ENCODE measurements around the gene CCDC92B.
"Not testable (repeated sequence)": the region's sequence is repeated elsewhere in the genome, so short reads cannot be mapped to it uniquely, and the experiment has no call there.

CCDC92B gene

DNA sequence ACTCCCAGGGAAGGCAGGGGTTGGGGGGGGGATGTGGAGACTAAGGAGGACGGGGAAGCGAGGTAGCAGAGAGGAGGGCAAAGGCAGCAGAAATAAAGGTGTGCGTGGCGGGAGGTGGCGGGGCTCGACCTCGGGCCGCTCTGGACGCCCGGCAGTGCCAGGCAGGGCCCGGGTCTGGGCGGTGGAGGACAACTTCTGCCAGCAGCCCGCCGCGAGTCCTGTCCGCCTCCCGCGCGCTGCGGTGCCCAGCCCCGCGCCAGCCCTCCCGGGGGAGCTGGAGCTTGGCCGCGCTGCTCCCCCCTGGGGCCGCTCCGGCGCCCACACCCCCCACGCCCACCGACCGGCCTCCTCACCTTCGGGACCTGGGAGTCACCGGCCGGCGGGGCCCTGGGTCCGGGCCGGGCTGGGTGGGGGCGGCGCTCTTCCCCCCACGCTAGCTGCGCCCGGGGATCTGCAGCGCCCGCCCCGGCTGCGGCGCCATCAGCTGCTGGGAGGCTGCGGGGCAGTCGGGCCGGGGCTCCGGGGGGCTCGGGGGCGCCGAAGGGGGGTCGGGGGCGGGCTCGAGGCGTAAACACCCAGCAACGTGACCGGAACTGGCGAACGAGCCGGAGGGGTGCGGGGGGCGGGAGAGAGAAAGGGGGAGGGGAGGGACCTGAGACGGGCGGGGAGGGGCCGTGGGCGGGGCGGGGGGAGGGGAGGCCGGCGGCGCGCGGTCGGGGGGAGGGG, at the start of gene CCDC92B:
TSS of gene CCDC92B (minus strand) at position 595 of the 726 bp plus-strand sequence. CDS start 14,507 bp downstream, outside the sequence.
- no peak for DNase-seq

DNA sequence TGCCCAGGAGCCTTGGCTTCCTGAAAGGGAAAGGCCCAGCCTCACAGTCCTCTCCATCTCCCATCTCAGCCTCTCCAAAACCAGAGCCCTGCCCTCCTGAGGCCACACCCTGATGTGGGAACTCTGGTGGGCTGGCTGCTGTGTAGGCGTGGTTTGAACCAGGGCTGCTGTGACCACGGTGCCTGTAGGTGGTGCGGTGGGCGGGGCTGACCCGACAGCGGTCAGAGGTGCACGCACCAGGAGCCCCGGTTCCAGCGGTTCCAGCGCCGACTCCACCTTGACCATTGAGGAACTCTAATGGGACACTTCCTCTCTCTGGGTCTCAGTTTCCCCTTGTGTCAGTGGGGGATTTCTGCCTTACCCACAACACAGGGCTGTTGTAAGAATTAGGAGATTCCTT, 49.2 kb upstream of the CCDC92B start:
- DNase-seq: no peak

DNA sequence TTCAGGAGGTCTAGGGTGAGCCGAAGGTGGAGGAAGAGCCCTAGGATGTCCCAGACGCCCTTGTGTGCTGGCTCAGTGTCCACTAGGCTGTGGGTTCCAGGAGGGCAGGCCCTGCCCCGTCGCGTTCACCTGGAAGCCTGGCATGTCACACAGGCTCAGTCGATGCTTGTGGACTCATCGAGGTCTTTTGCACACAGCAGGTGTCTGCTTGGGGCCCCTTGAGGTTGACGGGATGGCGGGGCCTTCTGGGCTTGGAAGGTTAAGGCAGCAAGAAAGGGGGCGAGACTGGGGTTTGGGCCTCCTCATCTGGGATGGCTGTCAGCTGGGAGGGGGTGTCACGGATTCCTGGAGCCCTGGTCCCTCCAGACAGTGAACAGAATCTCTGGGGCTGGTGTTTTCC, 48.7 kb upstream of the CCDC92B start:
- DNase-seq: no peak

DNA sequence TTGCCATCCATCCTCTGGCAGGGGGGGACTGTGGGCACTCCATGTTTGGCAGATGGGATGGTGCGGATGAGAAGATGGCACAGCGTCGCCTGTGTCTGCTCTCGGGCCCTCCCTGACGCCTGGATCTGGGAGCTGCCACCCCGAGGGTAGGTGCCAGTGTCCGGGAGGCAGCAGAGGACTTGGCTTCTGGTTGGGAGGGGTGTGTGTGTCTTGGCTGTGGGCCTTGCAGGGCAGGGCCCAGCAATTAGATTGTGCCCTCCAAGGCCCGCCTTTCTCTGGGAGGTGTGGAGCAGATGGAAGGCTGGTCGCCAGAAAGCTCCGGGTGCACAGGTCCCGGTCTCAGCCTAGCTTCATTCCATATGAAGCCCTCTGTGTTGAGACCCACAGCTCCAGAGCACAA, 48.2 kb upstream of the CCDC92B start:
- no peak for DNase-seq

DNA sequence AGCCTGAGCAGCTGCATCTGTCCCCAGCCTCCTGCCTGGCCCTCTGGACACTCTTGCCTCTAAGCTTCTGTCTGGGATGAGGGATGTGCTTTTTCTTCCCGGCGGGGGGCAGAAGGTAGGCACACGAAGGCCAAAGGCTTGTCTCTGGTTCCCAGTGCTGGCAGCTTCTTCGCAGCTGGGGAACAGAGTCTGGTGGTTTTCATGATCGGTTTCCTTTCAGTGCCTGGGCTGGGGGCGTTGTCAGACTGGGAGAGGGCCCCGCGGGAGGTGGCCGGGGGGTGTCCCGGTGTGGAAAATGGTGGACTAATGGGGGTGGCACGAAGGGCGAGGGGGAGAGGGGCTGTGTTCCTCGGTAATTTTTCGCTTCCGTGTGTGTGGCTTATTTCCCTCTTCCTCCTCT, 47.8 kb upstream of the CCDC92B start:
- DNase-seq: no peak

DNA sequence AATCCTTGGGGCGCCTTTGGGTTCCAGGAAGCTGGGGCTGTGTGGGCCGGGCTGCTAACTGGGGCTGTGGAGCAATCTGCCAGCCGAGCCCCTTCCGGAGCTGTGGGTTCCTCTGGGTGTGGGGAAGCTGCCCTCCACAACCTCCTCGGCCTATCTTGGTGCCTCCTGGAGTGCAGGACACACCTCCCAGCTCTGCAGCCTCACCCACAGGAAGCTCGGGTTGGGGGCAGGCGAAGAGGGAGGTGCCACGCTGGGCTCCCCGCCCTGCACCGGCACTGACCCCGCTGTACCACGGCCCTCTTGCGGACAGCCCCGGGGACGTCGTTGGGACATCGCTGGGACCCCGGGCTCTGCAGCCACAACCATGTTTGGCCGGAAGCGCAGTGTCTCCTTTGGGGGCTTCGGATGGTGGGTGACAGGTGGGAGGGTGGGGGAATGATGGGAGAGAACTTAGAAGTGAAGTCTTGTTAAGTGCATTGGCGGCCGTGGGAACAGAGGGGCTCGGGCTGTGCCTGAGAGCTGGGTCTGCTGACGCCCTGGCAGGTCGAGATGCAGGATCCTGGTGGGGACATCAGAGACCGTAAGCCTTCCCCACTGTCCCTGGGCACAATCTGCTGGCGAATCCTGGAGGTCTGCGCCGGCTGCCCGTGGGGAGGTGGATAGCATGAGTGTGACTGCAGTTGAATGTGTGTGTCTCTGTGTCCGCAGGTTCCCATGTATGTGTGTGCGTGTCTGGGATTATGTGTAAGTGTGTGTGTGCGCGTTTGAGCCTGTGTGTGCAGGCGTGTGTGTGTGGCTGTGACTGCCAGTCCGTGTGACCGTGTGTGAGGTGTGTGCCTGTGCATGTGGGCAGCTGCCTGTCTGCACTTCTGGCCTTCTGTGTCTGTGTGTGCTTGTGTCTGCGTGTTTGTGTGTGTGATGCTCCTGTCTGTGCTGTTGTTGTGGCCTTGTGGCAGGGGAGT, 47.0 kb upstream of the CCDC92B start, which contains the start of gene RAP1GAP2:
TSS of gene RAP1GAP2 (plus strand) at position 275 of the 962 bp plus-strand sequence. CDS start at position 365, 90 bp downstream.
- DNase-seq: peak; percentile 77

DNA sequence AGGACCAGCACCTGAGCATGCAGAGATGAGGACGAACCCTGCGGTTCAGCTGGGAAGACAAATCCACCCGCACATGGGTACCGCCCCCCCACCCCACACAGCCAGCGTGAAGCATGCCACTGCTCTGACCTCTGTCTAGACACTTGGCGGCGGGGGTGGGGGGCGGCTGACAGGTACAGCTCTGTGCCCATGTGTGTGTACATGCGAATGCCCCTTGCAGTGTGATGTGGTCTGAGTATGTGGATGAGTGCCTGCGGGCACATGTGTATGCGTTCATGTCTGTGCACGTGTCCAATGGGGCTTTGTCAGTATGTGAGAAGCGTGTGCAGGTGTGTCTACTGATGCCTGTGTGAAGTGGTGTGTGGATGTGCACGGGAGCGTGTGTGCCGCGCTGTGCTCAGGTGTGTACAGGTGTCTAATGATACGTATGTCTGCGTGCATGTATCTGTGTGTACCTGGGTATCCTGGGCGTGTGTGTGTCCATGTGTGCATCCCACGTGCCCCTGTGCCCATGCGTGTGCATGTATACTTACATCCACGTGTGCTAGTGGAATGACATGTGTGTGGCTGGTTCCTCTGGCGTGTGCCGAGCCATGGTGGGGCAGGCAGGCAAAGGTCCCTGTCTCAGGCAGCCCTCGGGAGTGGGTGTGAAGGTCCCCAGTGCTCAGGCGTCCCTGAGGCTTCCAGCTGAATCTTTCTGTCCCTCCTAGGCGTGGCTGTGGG, 46.1 kb upstream of the CCDC92B start:
- no peak for DNase-seq

DNA sequence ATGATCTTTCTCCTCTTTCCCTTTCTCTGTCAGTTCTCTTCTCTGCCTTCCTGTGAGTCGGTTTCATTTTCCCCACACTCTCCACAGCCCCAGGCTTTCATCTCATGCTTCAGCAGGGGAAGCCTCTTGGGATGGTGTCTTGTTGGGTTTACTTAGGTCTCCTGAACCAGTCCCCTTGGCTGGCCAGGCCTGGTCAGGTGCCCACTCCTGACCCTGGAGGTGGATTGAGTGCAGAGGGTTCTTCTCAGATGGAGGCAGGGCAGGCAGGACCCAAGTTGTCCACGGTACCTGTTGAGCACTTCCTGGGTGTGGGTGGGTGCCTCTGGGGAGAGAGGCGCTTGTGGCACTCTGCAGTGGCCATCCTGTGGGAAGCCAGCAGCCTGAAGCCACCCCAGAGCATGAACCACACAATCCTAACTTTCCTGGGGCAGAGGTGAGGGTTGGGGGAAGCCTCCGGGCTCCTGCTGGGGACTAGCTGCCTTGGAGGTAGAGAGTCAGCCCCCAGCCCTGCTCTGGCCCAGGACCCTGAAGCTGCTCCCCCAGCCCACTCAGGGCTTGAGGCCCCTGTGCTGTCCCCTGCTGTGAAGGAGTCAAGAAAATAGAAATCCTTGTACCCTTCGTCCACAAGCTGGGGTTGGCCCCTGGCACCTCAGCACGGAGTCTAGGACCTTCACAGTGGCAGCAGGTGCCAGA, 44.8 kb upstream of the CCDC92B start:
- no peak for DNase-seq

DNA sequence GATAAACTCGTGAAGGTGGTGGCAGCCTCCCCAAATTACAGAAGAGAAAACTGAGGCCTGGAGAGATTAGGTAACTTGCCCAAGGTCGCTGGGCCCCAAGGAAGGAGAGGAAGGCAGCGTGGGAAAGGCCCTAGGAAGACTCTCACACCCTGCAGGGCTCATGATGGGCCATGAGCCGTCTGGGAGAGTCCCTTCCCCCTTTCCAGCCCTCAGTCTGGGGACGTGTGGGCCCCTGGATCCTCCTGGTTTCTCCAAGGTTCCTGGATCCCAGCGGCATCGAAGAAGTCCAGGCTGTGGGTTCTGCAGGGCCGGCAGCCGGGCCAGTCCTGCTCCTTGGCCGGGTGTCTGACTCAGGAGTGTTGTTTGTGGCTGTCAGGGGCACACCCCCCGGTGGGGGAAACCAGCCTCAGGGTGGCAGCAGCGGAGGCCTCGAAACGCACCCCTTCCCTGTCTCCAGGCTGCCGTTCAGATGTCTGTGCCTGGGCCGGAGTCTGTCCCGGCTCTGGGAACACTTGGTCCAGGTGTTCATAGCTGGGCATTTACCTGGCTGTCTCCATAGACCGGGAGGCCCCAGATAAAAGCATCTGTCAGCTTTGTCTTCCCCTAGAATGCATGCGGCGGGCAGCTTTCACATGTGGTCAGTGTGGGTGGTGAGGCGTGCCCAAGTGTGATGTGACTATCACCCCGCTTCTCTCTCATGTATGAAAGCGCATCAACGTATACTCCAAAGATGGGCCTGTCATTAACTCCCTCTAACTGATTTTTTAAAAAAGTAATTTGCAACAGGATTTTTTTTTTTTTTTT, 43.1 kb upstream of the CCDC92B start:
- DNase-seq: peak; percentile 35

DNA sequence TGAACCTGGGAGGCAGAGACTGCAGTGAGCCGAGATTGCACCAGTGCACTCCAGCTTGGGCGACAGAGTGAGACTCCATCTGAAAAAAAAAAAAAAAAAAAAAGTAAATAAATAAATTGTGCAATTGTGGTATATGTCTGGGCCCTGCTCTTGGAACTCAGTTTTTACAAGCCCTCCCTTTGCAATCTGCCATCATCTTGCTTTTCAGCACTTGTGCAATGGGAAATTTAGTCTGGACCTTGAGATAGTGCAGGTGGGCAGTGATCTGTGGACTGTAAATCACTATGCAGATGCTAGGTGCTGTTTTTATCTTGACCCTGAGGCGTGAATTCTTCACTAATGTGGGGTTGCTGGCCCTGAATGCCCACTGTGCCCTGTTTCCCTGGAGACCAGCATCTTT, 40.2 kb upstream of the CCDC92B start:
- no peak for DNase-seq

DNA sequence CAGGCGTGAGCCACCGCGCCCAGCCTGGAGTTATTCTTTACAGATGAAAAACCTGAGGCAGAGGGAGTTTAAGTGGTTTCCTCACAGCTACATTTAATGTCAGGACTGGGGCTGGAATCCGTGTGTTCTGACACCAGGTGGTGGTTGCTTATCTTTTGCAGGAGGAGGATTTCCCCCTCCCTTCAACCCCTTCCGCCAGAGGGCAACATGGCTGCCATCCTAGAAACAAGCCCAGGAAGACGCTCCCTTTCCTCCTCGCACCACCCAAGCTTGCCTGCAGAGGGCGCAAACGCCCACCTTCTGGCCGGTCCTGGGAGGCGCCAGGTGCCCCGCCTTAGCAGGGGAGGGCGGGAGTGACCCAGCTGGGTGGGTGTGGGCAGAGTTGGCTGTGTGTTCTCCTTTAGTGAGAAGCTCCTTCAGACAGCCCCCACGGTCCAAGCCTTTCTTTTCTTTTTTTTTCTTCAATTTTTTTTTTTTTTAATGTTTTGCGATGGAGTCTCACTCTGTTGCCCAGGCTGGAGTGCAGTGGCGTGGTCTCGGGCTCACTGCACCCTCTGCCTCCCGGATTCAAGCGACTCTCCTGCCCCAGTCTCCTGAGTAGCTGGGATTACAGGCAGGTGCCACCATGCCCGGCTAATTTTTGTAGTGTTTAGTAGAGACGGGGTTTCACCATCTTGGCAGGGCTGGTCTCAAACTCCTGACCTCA, 36.9 kb upstream of the CCDC92B start:
- DNase-seq: peak; percentile 86

DNA sequence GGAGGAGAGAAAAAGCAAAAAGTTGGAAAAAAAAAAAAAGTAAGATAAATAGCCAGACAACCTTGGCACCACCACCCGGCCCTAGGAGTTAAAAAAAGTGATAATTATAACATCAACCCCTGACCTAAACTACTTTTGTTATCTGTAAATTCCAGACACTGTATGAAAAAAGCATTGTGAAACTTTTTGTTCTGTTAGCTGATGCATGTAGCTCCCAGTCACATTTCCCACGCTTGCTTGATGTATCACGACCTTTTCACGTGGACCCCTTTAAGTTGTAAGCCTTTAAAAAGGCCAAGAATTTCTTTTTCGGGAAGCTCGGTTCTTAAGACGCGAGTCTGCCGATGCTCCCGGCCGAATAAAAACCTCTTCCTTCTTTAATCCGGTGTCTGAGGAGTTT, 35.9 kb upstream of the CCDC92B start:
- not testable (repeated sequence) for DNase-seq

DNA sequence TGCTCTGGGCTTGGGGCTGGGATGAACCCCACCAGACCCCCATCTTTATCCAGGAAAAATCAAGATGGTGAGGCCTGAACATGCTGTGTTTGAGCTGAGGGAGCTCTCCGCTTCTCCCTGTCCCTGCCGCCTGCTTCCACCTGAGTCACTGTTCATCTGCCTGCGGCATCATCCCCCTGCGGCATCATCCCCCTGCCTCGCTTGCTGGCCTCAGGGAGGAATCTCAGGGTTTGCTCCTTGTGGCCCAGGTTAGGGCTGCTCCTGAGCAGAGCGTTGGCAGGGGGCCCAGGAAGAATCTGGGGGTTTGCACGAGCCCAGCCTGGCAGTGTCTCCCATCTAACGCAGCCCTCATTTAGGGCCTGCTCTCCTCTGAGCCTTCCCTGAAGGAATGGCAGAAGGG, 35.4 kb upstream of the CCDC92B start:
- no peak for DNase-seq

DNA sequence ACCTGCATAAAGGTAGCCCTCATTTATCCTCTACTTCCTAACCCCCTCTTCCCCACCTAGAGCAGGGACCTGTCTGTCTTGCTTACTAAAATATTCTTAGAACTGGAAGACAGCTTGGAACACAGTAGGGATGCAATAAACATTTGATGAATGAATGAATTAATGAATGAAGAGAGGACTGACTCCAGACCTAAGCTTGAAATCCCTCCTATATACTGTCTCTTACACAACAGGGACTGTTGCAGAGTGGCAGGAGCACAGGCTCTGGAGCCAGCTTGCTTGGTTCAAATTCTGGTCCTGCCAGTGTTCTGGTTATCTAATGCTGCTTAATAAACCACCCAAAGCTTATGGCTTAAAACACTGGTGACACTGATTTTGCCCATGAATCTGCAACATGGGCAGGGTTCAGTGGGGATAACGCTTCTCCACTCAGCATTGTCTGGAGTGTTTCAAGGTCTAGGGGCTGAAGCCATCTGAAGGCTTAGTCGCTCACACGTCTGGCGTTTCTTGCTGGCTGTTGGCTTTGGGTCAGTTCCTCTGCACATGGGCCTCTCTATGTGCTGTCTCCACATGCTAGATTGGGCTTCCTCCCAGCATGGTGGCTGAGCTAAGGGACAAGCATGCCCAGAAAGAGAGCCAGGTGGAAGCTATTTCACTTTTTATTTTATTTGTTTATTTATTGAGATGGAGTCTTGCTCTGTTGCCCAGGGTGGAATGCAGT, 34.0 kb upstream of the CCDC92B start:
- DNase-seq: no peak

DNA sequence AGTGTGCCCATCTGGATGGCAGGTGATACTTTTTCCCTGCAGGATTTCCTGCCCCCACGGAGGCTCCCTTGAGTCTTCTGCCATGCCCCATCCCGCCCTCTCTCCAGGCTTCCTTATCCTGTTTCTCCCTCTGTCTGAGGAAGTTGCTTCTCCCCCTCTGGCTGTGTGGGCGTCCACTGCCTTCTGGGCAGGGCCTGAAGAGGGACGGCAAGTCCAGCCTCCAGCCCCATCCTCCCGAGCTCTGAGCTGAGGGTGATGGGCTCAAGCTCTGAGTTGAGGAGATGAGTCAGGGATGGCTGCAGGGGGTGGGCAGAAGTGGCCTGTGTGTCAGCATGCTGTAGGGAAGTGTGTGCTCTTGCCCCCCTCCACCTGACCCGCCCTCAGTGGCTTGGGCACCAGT, 32.6 kb upstream of the CCDC92B start:
- no peak for DNase-seq

DNA sequence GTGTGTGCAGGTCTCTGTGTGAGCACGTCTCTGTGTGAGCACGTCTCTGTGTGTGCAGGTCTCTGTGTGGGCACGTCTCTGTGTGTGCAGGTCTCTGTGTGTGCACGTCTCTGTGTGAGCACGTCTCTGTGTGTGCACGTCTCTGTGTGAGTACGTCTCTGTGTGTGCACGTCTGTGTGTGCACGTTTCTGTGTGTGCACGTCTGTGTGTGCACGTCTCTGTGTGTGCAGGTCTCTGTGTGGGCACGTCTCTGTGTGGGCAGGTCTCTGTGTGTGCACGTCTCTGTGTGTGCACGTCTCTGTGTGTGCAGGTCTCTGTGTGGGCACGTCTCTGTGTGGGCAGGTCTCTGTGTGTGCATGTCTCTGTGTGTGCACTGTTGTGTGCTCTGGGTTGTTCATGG, 32.1 kb upstream of the CCDC92B start:
- not testable (repeated sequence) for DNase-seq

DNA sequence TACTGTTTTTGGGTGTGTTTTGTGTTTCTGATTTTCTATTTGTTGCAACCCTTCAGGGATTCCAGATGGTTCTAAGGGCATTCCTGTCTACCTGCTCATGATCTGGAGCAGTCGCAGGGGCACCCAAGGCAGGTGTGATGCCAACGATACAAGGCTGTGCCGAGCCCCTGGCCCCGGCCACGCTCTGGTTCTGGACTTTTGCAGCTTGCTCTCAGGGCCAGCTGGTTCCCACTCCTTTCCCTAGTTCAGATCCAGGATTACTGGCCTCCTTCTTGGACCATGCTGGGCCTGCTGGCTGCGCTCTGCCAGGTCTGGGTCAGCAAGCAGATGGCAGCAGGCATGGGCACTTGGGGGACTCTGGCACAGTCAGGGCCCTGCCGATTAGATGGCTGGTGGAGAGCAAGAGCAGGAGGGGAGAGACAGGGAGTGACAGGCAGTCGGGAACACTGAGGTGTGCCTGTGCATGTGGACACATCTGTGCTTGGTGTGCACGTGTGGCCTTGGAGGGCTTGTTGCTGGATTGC, 31.5 kb upstream of the CCDC92B start:
- DNase-seq: no peak

DNA sequence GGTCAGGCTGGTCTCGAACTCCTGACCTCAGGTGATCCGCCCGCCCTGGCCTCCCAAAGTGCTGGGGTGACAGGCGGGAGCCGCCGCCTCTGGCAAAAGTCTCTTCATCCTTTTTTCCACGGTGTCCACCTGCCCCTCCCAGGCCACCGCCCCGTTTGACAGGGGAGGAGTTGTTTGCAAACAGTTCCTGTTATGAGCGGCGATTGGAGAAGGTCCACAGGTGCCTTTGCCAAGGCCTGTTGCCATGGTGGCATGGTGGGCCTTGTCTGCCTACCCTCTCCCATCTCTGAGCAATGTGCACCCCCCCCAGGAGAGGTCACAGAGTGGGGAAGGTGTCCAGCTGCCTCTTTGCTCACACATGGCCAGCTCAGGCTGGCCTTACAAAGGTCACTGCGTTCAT, 30.8 kb upstream of the CCDC92B start:
- no peak for DNase-seq

DNA sequence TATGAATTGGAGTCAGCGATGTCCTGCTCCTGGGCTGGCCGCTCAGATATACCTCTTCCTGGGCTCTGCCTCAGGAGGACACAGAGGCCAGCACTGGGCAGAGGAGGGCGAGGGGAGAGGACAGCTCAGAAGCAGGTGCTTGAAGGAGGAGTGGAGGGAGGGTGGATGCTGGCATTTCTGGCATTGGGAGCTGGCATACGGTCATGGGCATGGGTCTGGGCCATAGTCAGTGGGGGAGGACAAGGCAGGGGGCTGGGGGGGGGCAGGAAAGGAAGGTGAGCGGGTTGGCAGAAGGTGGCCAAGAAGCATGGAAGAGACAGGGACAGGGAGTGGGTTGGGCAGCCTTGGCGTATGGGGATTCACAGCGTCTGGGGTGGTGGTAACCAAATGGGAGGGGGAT, 30.1 kb upstream of the CCDC92B start:
- DNase-seq: no peak

DNA sequence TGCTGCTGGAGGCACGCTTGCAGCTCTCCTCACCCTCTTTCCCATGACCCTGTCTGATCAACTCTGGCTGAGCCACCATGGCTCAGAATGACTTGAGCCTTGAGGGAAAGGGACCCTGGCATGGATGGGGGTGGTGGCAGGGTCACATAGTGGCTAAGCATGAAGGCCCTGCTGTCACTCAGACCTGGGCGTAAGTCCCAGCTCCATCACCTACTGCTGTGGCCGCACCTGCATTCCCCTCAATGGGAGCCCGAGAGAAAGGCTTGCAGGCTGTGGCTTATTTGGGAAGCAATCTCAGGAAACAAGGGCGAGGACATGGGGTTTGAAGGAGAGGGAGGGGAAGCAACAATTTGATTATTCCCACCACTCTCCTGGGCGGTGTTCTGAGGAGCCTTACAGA, 29.0 kb upstream of the CCDC92B start:
- no peak for DNase-seq

All from activated effector memory CD4-positive, alpha-beta T cell treated with Interleukin-2 at 50 U/mL for 16 hours (primary cell).